Measurements from ENCODE around the gene ASB18.

- TF ChIP-seq CTCF (IDR thresholded peaks at IDR 0.05 in 2 of 3, conservative IDR thresholded peaks at IDR 0.05 in 1 of 3; ENCODE audit: borderline replicate concordance in 1 of 3, insufficient read depth in 1 of 3, low read depth in 2 of 3, low read length in 2 of 3) (no peak), SRF (IDR thresholded peaks at IDR 0.05; ENCODE audit: low read depth) (no peak), ZBTB33 (IDR thresholded peaks at IDR 0.05; ENCODE audit: extremely low read depth, insufficient replicate concordance, low read length) (no peak), POLR2A (IDR thresholded peaks at IDR 0.05; ENCODE audit: borderline replicate concordance, extremely low read depth, insufficient read depth, insufficient read length) (no peak), MAX (IDR thresholded peaks at IDR 0.05) (no peak), ZFX (IDR thresholded peaks at IDR 0.05) (no peak), SP1 (IDR thresholded peaks at IDR 0.05; ENCODE audit: low read depth) (no peak), CBX3 (IDR thresholded peaks at IDR 0.05; ENCODE audit: low read depth) (no peak), JUND (IDR thresholded peaks at IDR 0.05) (no peak), RAD21 (IDR thresholded peaks at IDR 0.05; ENCODE audit: low read depth) (no peak), EZH2 (IDR thresholded peaks at IDR 0.05) (no peak), TCF7L2 (IDR thresholded peaks at IDR 0.05; ENCODE audit: borderline replicate concordance, extremely low read depth, insufficient read depth, insufficient read length) (no peak)
These were observed 22.8 kb downstream of the ASB18 start for GRCh38 chr2:236241181-236242056.
